Adipose tissue (tissue), 3 donors: ENCODE results near the gene RPL18. TPM values are rescaled to one million over a fixed set of nuclear protein-coding genes. Genes with fewer than 3 reads are reported as not detected.

Experiments
- H3K27ac ChIP-seq: one replicate; pipeline ENCODE4 v1.5.1; 2013; ENCODE audit warnings: low read depth, low read length
- WGBS, 3 donors: extraction: QIAGEN DNeasy Blood & Tissue Kit; methylation state at CpG; one replicate each; pipeline ENCODE4 v1.1.7; 2013; 5-methylcytosine and 5-hydroxymethylcytosine counted together
- polyA plus RNA-seq, 3 donors: library from polyadenylated mRNA; stranded (reverse); fragments of 200-250 nt; gene quantifications; one replicate each; pipeline ENCODE4 v1.2.3, GENCODE V29; 2013
- donor health status: healthy with polysubstance abuse.
- donor health status: Bipolar disorder and iron deficiency.
- donor health status: healthy.

RPL18 gene
- polyA plus RNA-seq, 3 donors = 2,059 to 2,549 (median 2,360) TPM

DNA sequence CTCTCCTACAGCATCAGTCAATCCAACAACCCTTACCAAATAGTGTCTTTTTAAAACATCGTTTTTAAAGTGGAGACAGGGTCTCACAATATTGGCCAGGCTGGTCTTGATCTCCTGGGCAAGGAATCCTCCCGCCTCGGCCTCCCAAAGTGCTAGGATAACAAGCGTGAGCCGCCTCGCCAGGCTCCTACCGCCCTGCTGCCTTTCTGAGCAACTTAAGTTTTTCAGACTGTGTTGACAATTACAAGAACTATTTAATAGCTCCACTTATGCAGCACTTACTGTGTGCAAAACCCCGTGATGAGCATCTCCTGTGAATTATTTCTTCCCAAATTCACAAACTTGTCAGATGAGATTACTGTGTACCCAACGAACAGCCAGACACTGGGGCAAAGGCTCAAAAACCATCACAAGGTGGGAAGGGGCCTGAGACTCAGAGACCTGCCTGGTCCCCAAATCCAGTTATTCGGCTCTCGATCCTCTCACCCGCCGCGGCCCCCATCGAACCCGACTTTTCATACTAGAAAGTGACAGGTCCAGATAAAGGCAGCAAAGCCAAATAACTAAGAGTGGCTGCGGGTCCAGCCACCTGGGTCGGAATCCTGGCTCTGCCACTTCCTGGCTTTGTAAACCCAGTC, 581 bp downstream of the RPL18 start:
- 1% methylated on average over 18 of the region's 18 CpGs for WGBS, 3 donors
- no peak overlapping the region for H3K27ac ChIP-seq

DNA sequence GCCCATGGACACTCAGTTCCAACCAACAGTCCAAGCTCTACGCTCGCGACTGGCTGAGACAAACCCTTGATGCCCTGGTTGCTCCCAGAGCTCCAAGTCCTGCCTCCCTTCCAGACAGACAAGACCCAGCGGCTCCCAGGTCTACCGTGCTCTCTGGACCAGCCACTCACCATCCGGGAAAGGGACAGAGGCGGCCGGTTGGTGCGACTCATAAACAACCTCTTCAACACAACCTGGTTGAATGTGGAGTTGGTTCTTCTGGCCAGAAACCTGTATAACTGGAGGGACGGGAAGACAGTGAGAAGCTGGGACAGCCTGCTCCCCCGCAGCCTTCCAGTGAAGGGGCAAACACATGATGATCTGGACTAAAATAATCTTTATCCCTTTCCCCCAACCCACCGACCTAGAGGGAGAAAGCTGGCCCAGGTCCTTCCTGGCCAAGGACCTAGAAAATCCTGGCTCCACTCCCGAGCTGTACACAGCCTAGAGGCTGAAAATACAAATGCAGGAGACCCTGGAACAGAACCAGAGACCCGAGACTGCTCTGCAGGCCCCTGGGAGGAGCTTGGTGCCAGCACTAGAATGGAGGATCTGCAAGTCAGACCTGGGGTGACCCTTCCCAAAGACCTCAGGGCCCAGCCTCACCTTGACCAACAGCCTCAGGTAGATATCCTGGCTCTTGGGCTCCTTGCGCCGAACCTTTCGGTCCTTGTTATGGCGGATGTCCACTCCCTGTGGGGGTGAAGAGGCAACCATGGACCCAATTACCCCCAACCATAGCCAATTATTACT, 1.6 kb downstream of the RPL18 start:
- H3K27ac ChIP-seq = no peak overlapping the region
- WGBS, 3 donors = 46 to 70% (median 61%) methylated on average over 18 of the region's 18 CpGs

DNA sequence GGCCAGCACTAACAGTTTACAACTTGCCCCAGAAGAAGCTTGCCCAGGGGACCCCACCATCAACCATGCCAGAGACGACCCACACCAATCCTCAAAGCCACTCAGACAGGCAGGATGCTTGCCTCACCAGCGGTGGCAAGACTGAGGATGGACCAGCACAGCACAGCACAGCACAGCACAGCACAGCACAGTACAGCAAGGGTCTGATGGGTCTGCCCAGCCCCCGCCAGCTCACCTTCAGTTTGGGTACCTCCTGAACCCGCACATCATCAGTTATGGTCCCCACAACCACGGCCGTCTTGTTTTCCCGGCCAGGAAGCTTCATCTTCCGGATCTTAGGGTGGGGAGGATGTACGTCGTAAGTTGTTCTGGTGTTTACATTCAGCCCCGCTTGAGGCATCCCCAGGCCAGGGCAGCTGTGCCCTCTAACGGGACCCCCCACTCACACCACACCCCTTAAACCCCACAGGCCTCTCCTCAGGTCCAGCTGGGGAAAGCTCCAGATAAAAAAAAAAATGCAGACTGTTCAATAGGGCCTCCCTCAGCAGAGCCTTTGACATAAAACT, 2.4 kb downstream of the RPL18 start:
- H3K27ac ChIP-seq = no peak overlapping the region
- WGBS, 3 donors = 55 to 68% (median 63%) methylated on average over 12 of the region's 12 CpGs

DNA sequence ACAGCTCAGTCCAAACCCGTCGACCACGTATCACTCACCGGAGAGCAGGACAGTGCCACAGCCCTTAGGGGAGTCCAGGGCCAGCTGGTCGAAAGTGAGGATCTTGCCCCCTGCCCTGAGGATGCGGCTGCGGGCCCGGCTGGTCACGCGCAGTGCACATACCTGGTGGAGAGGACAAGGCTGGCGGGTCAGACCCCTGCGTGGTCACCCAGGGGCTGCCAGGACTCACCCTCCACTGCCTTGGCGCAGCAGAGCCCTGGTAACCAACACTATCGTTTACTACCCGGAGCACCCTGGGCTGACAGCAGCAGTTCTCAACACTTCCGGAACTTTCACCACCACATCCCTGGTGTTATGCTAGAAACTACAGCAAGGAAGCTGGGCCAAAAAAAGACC, 2.9 kb downstream of the RPL18 start:
- H3K27ac ChIP-seq = no peak overlapping the region
- 82 to 86% (median 85%) methylated on average over 16 of the region's 16 CpGs for WGBS, 3 donors

DNA sequence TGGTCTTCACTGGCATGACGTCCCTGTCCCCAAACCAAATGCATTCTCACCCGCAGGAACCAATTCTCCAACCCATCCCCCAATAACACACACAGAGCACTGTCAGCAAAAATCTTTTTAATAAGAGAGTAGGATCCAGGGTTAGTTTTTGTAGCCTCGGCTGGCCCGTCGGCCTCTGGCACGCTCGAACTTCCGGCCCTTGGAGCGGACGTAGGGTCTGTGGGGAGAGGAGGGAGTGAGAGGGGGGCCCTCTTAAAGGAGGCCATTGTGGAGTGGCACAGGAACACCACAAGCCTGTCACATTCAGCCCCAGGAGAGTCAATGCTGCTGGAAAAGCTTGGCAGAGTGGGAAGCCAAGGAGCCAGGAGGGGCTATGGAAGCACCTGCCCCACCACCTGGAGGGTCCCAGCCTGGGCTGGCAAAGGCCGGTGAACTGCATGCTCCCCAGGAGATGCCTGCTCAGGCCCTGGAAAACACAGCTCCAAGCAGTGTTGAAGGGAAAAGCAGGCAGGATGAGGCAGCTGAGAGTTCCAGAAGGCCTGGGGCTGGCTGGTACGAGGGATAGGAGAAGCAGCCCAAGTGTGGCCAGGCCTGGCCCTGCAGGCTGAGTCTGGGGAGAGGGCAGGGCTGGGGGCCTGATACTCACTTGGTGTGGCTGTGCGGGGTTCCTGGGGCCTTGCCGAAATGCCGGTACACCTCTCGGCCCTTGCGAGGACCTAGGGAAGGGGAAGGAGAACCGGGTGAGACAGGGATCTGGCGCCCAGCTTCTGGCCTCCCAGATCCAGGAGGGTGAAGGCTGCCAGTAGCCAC, 3.5 kb downstream of the RPL18 start:
- H3K27ac ChIP-seq = no peak overlapping the region
- WGBS, 3 donors = 66 to 76% (median 69%) methylated on average over 19 of the region's 19 CpGs

DNA sequence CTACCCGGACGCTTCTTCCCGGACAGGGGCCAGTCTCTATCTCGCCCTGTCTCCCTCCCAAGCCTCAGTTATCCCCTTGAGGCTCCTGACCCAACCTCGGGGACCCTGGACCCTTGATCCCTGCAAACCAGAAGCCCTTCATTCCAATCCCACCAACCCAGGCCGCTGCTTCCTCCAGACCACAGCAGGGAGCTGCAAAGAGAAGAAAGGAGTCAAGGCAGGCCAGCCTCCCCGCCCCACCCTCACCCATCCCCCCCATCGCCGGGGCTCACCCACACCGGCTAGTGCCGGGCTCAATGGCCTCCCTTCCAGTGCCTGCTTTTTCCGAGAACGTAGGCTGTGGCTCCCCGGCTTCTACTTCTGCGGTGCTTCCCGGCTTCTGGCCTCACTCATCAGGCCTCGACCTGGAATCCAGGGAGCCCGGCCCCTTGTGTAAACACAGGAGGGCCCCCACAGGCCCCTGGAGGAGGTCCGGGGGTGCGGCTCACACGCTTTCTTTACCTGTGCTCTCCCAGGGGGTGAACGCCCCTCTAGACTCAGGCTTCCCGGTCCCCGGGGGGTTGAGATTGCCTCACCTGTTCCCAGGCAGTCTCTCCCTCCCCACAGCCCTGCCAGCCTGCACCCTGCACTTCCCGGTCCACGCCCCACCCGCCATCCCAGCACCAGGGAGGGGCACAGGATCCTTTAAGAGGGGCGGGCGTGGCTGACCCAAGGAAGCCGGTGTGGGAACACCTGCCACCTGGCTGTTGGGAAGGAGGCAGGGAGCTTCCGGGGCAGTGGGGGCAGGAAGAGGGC, 4.3 kb downstream of the RPL18 start, which contains the start of gene FAM83E:
TSS of gene FAM83E (minus strand) at position 641 of the 795 bp plus-strand sequence. CDS start 1,704 bp downstream, outside the sequence.
- no peak within 1 kb of the TSS for H3K27ac ChIP-seq
- whole genome bisulfite sequencing, 3 donors = 44 to 67% (median 62%) methylated on average over 29 to 31 of the region's 31 CpGs

DNA sequence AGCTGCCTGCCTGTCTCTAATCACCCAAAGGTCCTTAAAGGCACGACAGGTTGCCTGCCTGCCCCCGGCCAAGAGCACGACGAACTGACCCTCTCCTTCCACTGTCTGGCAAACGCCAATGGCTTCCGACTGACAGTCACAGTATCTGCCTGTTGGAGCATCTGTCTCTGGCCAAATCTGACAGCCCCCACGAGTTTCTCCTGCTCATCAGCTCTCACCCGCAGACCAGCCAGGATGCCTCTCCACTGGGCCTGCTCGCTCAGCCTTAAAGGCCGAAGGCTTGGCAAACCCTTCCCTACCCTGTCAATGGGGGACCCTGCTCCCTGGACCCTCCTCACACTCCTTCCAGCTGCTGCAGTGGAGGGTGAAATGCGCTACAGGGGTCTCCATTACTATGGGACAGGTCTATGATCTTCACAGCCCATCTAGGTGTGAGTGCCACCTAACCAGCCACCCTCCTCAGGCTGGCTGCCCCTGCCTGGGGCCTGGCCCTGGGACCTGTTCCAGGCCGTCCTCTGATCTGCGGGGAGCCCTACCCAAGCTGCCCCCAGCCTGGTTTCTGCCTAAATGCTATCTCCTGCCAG, 5.0 kb downstream of the RPL18 start:
- WGBS, 3 donors = 74 to 78% (median 74%) methylated on average over 13 of the region's 13 CpGs
- H3K27ac ChIP-seq = no peak overlapping the region

DNA sequence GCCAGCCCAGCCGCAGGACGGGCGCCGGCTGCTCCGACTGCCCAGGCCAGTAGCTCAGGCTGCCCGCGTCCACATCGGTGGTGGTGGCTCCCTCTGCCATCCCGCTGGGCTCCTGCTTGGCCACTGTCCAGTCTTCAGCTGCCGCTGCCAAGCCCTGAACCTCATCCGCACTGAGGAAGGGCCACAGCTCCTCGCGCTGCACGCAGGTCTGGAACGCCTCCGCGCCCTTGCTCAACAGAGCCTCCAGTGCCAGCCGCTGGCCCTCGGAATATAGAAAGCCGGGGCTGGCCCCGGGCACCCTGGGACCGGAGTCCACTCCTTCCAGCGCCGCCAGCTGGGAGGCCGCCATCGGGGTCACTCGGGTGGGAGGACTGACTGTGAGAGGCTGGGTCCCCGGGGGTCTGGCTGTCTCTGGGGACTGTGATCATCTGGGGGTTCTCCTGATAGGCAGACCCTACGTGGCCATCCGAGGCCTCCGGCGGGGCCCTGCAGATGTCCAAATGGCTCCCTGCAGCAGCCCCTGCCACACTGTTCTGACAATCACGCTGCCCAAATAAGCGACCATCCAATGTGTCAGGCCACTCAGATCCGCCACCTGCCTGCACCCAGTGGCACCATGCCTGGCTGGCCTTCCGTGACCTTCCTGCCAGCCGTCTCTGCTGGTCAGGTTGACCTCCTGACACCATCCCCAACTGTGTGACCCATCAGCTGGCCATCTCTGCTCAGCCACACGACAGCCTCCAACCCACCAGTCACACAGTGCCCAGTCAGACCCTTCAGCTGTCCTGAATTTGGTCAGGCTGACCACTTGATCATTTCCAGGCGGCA, 5.7 kb downstream of the RPL18 start:
- WGBS, 3 donors = 66 to 82% (median 82%) methylated on average over 38 to 39 of the region's 39 CpGs
- H3K27ac ChIP-seq = no peak overlapping the region

DNA sequence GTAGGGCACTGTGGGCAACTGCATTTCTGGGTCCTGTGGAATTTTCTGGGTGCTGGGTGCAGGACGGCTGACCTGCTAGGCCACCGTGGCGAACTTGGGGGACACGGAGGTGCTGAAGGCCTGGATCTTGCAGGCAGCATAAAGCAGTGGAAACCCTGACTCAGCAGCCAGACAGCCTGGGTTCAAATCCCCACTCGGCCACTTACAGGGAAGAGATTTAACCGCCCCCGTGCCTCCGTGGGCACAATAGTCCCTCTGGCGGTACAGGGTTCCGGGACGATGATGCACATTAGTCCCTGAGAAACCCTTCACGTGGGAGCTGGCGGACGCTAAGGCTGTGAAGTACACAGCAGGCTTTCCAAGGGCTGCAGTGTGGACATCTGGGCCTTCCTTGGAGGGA, 7.1 kb downstream of the RPL18 start:
- no peak overlapping the region for H3K27ac ChIP-seq
- 88 to 93% (median 89%) methylated on average over 14 of the region's 14 CpGs for WGBS, 3 donors

DNA sequence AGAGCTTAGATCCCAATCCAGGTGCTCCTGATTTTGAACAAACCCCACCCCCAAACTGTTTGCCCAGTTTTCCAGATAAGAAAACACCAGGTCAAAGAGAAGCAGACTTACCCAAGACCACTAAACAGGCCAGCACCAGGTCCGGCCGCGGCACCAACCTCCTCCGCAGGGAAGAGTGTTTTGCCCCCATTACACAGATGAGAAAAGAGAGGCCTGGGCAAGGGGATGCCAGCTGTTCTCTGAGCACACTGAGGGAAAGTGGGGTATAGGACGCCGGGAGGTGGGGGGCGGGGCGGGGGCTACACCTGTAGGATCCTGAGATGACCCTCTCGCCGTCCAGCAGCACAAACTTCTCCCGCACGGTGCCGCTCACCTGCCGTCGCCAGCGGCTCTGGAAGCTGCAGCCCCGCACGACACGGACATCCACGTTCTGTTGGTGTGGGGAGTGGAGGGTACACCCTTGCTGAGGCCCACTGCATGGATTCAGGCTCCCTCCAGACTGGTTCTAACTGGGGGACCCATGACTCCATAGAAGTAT, 9.3 kb downstream of the RPL18 start:
- 92 to 93% (median 93%) methylated on average over 20 of the region's 20 CpGs for whole genome bisulfite sequencing, 3 donors
- no peak overlapping the region for H3K27ac ChIP-seq

DNA sequence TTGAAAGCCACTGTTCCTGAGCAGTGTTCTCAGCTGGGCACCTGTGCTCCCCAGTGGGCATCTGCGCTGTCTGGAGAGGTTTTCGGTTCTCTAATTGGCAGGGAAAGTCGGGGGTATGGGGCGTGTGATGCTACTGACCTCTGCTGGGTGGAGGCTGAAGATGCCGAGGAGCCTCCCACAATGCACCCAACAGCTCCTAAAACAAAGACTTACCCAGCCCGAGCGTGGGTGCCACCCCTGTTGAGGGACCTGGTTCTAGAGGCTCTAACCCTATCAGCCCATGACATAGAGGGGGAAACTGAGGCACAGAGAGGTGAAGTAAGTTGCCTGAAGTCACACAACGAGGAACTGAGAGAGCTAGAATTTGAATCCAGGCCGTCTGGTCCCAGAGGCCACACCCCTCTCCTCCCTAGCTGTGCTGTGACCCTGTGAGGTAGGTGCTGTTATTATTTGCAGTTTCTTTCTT, 10.1 kb downstream of the RPL18 start:
- H3K27ac ChIP-seq = no peak overlapping the region

DNA sequence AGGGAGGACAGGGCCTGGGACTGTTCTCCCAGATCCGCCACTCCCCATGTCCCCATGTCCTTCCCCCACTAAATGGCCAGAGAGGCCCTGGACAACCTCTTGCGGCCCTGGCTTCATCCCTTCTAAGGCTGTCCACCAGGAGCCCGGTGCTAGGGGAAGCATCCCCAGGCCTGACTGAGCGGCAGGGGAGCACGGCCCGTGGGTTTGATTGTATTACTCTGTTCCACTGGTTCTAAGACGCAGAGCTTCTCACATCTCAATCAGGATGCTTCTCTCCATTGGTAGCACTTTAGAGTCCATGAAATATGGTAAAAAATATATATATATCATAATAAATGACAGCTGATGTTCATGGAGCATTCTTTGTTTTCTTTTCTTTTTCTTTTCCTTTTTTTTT, 11.6 kb downstream of the RPL18 start:
- 85% methylated on average over 7 of the region's 7 CpGs for WGBS, 3 donors
- no peak overlapping the region for H3K27ac ChIP-seq

More for the DNA sequence above, 10.1 kb downstream of the RPL18 start:
- 16 to 44% (median 19%) methylated on average over 9 of the region's 9 CpGs for WGBS, 3 donors

DNA sequence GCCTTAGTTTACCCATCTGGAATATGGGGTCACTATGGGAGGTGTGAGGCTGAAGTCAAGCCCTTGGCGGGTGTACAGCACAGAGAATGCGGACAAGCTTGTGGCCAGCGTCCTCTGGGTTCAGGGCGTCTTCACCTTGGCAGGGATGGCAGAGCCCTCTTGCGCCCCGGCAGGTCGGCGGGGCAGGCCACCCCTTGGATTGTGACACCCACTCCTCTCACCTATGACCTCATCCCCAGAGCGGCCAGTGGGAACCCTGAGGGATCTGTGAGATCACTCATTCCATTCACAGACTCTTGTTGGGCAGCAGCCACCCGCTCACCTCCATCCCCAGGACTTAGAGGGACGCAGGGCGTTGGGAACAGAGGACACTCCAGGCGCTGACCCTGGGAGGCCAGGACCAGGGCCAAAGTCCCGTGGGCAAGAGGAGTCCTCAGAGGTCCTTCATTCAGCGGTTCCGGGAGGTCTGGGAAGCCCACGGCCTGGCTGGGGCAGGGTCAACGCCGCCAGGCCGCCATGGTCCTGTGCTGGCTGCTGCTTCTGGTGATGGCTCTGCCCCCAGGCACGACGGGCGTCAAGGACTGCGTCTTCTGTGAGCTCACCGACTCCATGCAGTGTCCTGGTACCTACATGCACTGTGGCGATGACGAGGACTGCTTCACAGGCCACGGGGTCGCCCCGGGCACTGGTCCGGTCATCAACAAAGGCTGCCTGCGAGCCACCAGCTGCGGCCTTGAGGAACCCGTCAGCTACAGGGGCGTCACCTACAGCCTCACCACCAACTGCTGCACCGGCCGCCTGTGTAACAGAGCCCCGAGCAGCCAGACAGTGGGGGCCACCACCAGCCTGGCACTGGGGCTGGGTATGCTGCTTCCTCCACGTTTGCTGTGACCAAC, 12.3 kb downstream of the RPL18 start, which contains the start of gene SPACA4:
TSS of gene SPACA4 (plus strand) at position 280 of the 896 bp plus-strand sequence. CDS start at position 517, 237 bp downstream.
- 81 to 94% (median 89%) methylated on average over 39 of the region's 39 CpGs for WGBS, 3 donors
- H3K27ac ChIP-seq = no peak within 1 kb of the TSS

DNA sequence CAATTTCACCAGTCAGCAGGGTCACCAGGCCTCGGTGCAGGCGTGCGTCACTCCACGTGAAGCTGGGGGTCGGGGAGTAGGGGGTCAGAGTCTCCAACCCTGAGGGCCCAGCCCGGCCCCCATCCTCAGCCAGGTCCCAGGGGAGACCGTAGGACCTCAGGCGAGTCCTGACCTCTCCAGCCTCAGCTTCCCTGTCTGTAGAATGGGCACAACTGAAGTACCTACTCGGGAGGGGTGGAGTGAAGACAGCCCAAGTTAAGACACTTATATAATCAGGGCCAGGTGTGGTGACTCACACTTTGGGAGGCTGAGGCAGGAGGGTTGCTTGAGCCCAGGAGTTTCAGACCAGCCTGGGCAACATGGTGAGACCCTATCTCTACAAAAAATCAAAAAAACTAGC, 15.1 kb downstream of the RPL18 start:
- 92 to 93% (median 92%) methylated on average over 9 of the region's 9 CpGs for WGBS, 3 donors
- no peak overlapping the region for H3K27ac ChIP-seq

DNA sequence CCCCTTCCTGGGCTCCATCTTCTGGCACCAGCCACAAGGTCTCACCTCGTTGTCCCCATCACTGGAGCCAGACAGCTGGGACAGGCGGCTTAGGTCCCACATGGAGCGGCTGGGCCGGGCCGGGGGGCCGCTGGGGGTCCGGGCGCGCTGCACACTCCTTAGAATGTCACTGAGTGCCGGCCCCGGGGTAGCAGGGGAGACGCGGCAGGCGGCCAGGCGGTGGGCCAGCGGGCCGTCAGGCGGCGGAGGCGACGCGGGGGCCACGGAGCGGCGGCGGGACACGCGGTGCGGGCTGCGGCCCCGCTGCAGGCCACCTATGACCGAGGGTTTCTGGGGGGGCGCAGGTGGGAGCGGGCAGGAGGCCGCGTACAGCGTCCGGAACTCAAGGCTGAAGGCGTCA, 15.5 kb downstream of the RPL18 start:
- no peak overlapping the region for H3K27ac ChIP-seq
- 91 to 95% (median 92%) methylated on average over 33 to 39 of the region's 39 CpGs for WGBS, 3 donors
